Fibroblast of villous mesenchyme (primary cell): Measurements from ENCODE around the gene DUSP14. TPM values are rescaled to one million over a fixed set of nuclear protein-coding genes. Genes with fewer than 3 reads are reported as not detected.

Experiments used
- DNase-seq: peaks from one replicate; pipeline ENCODE4 v3.0.0-alpha.2; 2010; ENCODE audit warnings: low read depth
- H3K4me3 ChIP-seq: 2 replicates; pipeline ENCODE4 v1.5.1; 2011; ENCODE audit warnings: low read depth, mild to moderate bottlenecking, low read length
- total RNA-seq: library from RNA; depleted of rRNA; stranded (reverse); fragments of >200 nt; gene quantifications from 2 replicates; pipeline ENCODE4 v1.2.3, GENCODE V29; 2012
- TF ChIP-seq, protein P1 (sequence below): IDR thresholded peaks from 2 replicates; pipeline ENCODE4 v1.5.1; 2012; ENCODE audit warnings: low read depth, mild to moderate bottlenecking, low read length; ENCODE audit not compliant: insufficient read depth

Gene DUSP14
- total RNA-seq, 1 donor, result 91.5 TPM

DNA sequence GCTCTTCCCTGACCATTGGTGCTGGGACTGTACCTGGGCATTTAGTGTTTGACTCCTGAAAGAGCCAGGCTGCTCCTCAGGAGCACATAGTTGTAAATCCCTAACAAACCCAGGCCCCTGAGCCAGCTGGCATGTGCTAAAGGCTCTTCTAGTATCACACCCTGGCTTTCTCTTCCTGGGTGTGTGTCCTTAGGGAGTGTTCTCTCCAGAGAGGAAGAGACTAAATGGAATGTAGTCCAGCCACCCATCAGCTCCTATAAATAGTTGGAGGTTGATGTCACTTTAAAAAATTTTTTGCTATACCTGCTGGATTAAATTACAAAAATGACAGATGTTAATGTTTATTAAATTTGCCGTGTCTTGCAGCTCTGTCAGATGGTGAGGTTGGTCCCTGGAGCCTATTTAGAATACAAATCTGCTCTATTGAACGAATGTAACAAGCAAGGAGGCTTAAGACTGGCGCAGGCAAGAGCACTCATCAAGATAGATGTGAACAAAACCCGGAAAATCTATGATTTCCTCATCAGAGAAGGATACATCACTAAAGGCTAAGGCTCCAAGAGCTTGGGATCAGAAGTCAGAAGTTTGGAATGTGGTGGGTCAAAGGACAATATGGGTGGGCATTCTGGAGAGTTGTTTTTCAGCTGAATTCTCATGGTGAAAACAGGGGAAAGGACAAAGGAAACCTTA lies 13.1 kb upstream of the DUSP14 start:
- DNase-seq, result peak; percentile 63
- H3K4me3 ChIP-seq, result no peak overlapping the region
- TF ChIP-seq, protein P1, sequence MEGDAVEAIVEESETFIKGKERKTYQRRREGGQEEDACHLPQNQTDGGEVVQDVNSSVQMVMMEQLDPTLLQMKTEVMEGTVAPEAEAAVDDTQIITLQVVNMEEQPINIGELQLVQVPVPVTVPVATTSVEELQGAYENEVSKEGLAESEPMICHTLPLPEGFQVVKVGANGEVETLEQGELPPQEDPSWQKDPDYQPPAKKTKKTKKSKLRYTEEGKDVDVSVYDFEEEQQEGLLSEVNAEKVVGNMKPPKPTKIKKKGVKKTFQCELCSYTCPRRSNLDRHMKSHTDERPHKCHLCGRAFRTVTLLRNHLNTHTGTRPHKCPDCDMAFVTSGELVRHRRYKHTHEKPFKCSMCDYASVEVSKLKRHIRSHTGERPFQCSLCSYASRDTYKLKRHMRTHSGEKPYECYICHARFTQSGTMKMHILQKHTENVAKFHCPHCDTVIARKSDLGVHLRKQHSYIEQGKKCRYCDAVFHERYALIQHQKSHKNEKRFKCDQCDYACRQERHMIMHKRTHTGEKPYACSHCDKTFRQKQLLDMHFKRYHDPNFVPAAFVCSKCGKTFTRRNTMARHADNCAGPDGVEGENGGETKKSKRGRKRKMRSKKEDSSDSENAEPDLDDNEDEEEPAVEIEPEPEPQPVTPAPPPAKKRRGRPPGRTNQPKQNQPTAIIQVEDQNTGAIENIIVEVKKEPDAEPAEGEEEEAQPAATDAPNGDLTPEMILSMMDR, result no peak

DNA sequence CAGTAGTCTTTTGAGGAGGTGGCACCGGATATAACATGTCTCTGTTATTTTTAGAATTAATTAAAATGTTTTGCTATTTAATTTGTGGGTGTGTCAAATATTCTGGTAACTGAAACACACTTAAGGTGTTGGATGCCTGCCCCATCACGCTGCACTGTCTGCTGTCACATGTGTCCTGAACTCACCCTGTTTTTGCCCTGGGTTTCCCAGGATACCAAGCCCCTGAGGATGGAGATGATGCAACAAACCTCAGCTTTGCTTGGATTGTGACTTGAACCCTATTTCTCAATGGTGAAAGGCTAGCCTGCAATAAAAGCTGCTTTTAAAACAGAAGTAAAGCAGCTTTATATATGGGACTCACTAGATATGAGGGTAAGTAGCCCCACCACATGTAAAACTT lies 11.5 kb upstream of the DUSP14 start:
- H3K4me3 ChIP-seq, result no peak overlapping the region
- TF ChIP-seq, protein P1, result no peak
- DNase-seq, result peak; percentile 95

- DNase-seq, result no peak
- H3K4me3 ChIP-seq, result no peak overlapping the region
- TF ChIP-seq, protein P1, result no peak
Observed at GRCh38 chr17:37479025-37479424, 10.7 kb upstream of the DUSP14 start.

GRCh38 chr17:37480427-37480826 lies 9.3 kb upstream of the DUSP14 start:
- TF ChIP-seq, protein P1, result no peak
- H3K4me3 ChIP-seq, result no peak overlapping the region
- DNase-seq, result no peak

DNA sequence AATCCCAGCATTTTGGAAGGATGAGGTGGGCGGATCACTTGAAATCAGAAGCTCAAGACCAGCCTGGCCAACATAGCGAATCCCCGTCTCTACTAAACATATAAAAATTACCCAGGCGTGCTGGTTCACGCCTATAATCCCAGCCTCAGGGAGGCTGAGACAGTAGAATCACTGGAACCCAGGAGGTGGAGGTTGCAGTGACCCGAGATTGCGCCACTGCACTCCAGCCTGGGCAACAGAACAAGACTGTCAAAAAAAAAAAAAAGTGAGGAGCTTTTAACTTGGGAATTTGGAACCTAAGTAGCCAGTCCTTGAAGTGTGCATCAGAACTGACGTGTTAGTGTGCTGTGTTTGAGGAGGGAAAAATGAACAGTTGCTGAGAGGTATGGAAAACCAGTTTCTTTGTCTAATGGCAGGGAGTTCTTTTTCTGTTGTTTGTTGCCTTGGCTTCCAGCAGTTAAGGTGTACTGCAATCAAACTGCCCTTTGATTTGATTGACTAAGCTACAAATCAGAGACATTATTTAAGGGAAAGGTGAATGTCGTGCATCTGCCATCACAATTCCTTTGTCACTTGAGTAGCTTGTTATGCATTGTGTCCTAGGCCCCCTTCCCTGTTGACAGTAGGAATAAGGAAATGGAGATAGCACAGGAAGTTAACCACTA lies 8.6 kb upstream of the DUSP14 start:
- DNase-seq, result peak; percentile 58
- TF ChIP-seq, protein P1, result no peak
- H3K4me3 ChIP-seq, result no peak overlapping the region

DNA sequence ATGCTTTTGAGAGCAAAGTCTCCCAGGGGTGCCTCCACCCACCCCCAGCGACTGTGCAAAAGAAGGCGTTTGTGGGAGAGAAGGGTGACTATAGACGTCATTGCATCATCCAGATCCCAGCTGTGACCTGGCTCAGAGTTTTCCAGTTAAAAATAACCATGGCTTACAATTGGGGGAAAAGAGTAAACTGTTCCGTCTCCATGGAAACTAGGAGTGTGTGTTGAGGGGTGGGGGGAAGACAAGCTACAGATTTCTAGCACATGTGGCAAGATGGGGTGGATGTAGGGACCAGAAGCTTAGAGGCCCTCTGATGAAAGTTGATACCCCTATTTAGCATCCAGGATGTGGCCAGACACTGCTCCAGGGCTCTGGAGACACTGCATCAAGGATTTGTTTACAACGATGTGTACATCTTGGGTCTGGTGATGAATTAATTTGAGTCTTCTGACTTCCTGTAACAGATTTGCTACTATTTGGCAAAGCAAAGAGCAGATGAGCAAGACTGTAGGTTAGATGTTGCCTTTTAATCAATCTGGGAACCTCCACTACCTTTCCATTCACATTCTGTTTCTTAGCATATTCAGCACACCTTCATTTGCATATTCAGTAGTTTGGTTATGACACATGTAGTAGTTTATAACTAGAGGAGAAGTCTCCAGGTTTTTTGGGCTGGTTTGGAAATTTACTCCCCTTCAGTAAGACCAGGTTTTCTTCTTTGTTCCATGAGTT lies 6.2 kb upstream of the DUSP14 start:
- no peak overlapping the region for H3K4me3 ChIP-seq
- DNase-seq, result peak; percentile 98
- TF ChIP-seq, protein P1, result no peak
